HG03469 (cell line): ENCODE data around the gene ZCCHC7.

ENCODE experiments used
- ATAC-seq: cut with Tn5 transposase; IDR thresholded peaks from one replicate; pipeline ENCODE4 v1.9.1; 2021; ENCODE audit warnings: mild to moderate bottlenecking, moderate library complexity, moderate number of reproducible peaks; ENCODE audit not compliant: unreplicated experiment

The ZCCHC7 gene

GRCh38 chr9:37243588-37244345, 123.4 kb downstream of the ZCCHC7 start:
- ATAC-seq = no peak

- no peak for ATAC-seq
These were observed 126.5 kb downstream of the ZCCHC7 start for GRCh38 chr9:37246826-37247225.

- ATAC-seq = no peak
These were observed 128.3 kb downstream of the ZCCHC7 start for GRCh38 chr9:37248651-37249163.

- ATAC-seq = no peak
These were observed 131.1 kb downstream of the ZCCHC7 start for GRCh38 chr9:37251452-37251851.

GRCh38 chr9:37253377-37253937, 133.1 kb downstream of the ZCCHC7 start:
- no peak for ATAC-seq

- ATAC-seq = no peak
These were observed 134.8 kb downstream of the ZCCHC7 start for GRCh38 chr9:37255187-37255586.

GRCh38 chr9:37255944-37256862, 135.8 kb downstream of the ZCCHC7 start:
- ATAC-seq = no peak

- no peak for ATAC-seq
These were observed 139.6 kb downstream of the ZCCHC7 start for GRCh38 chr9:37259951-37260350.

- ATAC-seq = no peak
These were observed 142.0 kb downstream of the ZCCHC7 start for GRCh38 chr9:37262410-37262809.

GRCh38 chr9:37264539-37264938, 144.2 kb downstream of the ZCCHC7 start:
- no peak for ATAC-seq

GRCh38 chr9:37266630-37267029, 146.3 kb downstream of the ZCCHC7 start:
- ATAC-seq = no peak

- no peak for ATAC-seq
These were observed 148.8 kb downstream of the ZCCHC7 start for GRCh38 chr9:37269221-37269620.

GRCh38 chr9:37271679-37272078, 151.3 kb downstream of the ZCCHC7 start:
- no peak for ATAC-seq

GRCh38 chr9:37273595-37273994, 153.2 kb downstream of the ZCCHC7 start:
- no peak for ATAC-seq

- ATAC-seq = no peak
These were observed 161.2 kb downstream of the ZCCHC7 start for GRCh38 chr9:37281541-37281940.

GRCh38 chr9:37283730-37284325, 163.5 kb downstream of the ZCCHC7 start:
- ATAC-seq = no peak

- ATAC-seq = no peak
These were observed 164.3 kb downstream of the ZCCHC7 start for GRCh38 chr9:37284636-37285035.

- ATAC-seq = no peak
These were observed 166.3 kb downstream of the ZCCHC7 start for GRCh38 chr9:37286530-37287175.

- no peak for ATAC-seq
These were observed 166.9 kb downstream of the ZCCHC7 start for GRCh38 chr9:37287317-37287716.

GRCh38 chr9:37289631-37290030, 169.3 kb downstream of the ZCCHC7 start:
- no peak for ATAC-seq
